ENCODE measurements around the gene PER3. TPM values are rescaled to one million over a fixed set of nuclear protein-coding genes. Genes with fewer than 3 reads are reported as not detected.

Gene PER3
- total RNA-seq, 2 donors from 2014 or later, result 3.9 to 6.3 TPM

DNA sequence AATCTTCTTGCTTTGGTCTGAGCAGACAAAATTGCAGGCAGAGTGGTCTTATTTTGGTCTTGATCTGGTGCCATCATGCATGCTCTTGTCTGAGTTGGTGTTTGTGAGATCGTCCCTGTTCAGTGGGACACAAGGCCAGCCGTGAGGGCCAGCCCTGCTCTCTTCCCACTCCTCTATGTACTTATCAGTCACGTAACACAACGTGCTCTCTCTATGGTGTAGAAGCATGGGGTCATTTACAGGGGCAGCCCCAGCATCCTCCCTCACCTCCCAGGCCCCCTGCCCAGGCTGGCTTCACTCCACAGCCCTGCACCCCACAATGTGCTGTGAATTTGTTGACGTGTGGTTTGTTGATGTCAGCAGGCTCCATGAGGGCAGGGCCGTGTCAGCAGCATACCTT lies 87.0 kb downstream of the PER3 start:
- H3K9me3 ChIP-seq (ENCODE audit: control insufficient read depth, low read length), result no peaks in the 10 kb centered on the region
- no peaks in the 10 kb centered on the region for H3K36me3 ChIP-seq (ENCODE audit: control insufficient read depth, insufficient read depth, low read length)
- no peaks in the 10 kb centered on the region for H3K9me3 Mint-ChIP-seq
- no peak overlapping the region for H3K27ac Mint-ChIP-seq
- H3K9ac ChIP-seq (ENCODE audit: extremely low read depth, low read length, poor library complexity, severe bottlenecking), result no peak overlapping the region
- no peak for DNase-seq
- H3K4me1 Mint-ChIP-seq, result no peaks in the 10 kb centered on the region
- H3K27me3 ChIP-seq (ENCODE audit: control insufficient read depth, insufficient read depth, low read length, poor library complexity, severe bottlenecking), result no peaks in the 10 kb centered on the region
- H3K4me3 ChIP-seq (ENCODE audit: low read length), result no peak overlapping the region
- no peaks in the 10 kb centered on the region for H3K4me1 ChIP-seq (ENCODE audit: control insufficient read depth, insufficient read depth, low read length)
- TF ChIP-seq, protein P1, sequence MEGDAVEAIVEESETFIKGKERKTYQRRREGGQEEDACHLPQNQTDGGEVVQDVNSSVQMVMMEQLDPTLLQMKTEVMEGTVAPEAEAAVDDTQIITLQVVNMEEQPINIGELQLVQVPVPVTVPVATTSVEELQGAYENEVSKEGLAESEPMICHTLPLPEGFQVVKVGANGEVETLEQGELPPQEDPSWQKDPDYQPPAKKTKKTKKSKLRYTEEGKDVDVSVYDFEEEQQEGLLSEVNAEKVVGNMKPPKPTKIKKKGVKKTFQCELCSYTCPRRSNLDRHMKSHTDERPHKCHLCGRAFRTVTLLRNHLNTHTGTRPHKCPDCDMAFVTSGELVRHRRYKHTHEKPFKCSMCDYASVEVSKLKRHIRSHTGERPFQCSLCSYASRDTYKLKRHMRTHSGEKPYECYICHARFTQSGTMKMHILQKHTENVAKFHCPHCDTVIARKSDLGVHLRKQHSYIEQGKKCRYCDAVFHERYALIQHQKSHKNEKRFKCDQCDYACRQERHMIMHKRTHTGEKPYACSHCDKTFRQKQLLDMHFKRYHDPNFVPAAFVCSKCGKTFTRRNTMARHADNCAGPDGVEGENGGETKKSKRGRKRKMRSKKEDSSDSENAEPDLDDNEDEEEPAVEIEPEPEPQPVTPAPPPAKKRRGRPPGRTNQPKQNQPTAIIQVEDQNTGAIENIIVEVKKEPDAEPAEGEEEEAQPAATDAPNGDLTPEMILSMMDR (conservative IDR thresholded peaks at IDR 0.05), result no peak
- no peak overlapping the region for H3K27ac ChIP-seq (ENCODE audit: low read depth, low read length)
- H3K27me3 Mint-ChIP-seq (ENCODE audit: insufficient read depth), result peaks cover 4% of the 10 kb centered on the region
- WGBS, 2 experiments (ENCODE audit: insufficient coverage in 1 of 2, insufficient read length in 1 of 2), result 92 to 100% methylated on average over 1 to 6 of the region's 6 CpGs
- no peak overlapping the region for H3K4me3 Mint-ChIP-seq
- no peaks in the 10 kb centered on the region for H3K36me3 Mint-ChIP-seq (ENCODE audit: low read depth)

DNA sequence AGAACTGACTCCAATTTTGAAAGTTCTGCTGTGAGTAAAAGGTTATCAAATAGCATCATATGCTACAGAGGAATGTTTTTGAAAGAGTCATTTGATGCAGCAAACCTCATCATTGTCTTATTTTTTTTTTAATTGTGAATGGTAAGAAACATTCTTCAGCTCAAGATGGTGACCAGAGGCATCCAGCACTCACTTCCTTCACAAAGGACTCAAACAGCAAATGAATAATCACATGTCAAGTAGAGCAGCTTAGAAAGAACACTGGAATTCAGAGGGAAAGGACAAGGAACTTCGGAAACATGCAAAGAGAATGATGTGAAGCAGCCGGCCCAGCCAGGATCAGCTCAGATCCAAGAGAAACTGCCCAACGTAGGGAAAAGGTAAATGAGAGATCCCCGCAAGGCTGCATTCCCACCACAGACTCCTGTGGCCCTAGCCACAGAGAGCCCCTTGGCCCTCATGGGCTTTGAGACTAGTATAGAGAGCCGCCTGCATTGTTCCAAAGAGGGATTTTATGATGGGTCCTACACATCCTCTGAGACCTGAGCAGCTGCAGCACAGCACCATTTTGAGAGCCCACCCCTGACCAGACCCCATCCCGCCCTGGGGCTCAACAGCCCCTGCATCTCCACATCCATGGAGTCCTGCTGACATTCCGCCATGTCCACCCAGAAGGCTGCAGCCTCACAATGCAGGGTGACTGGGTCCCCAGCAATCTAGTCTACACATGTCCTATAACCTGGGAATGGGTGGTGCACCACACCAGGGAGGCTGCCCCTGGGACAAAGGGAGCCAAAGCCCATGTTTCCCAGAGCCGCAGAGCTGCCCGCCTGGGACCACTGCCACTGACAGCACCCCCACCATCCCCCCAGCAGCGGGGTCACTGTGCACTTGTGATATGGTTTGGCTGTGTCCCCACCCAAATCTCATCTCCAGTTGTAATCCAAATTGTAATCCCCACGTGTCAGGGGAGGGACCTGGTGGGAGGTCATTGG lies 90.0 kb downstream of the PER3 start:
- TF ChIP-seq, protein P1 (conservative IDR thresholded peaks at IDR 0.05), result no peak
- no peak for DNase-seq
- H3K9me3 Mint-ChIP-seq, result peaks cover 11% of the 10 kb centered on the region
- no peaks in the 10 kb centered on the region for H3K4me1 ChIP-seq (ENCODE audit: control insufficient read depth, insufficient read depth, low read length)
- H3K36me3 Mint-ChIP-seq (ENCODE audit: low read depth), result no peaks in the 10 kb centered on the region
- H3K4me1 Mint-ChIP-seq, result no peaks in the 10 kb centered on the region
- H3K4me3 ChIP-seq (ENCODE audit: low read length), result no peak overlapping the region
- H3K9me3 ChIP-seq (ENCODE audit: control insufficient read depth, low read length), result peaks cover 12% of the 10 kb centered on the region
- no peak overlapping the region for H3K27ac Mint-ChIP-seq
- no peak overlapping the region for H3K27ac ChIP-seq (ENCODE audit: low read depth, low read length)
- WGBS, 2 experiments (ENCODE audit: insufficient coverage in 1 of 2, insufficient read length in 1 of 2), result 91 to 96% methylated on average over 8 to 11 of the region's 11 CpGs
- H3K4me3 Mint-ChIP-seq, result no peak overlapping the region
- H3K36me3 ChIP-seq (ENCODE audit: control insufficient read depth, insufficient read depth, low read length), result no peaks in the 10 kb centered on the region
- H3K9ac ChIP-seq (ENCODE audit: extremely low read depth, low read length, poor library complexity, severe bottlenecking), result no peak overlapping the region
- H3K27me3 ChIP-seq (ENCODE audit: control insufficient read depth, insufficient read depth, low read length, poor library complexity, severe bottlenecking), result no peaks in the 10 kb centered on the region
- peaks cover 6% of the 10 kb centered on the region for H3K27me3 Mint-ChIP-seq (ENCODE audit: insufficient read depth)

DNA sequence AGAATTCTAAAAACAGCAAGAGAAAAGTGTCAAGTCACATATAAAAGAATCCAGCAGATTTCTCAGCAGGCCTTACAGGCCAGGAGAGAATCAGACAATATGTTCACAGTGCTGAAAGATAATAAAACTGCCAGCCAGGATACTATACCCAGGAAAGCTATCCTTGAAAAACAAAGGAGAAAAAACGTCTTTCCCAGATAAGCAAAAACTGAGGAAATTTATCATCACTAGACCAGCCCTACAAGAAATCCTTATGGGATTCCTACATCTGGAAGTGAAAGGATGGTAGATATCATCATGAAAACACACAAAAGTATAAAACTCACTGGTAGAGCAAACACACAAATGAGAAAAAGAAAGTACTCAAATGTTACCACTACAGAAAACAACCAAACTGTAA lies 93.9 kb downstream of the PER3 start:
- H3K27me3 ChIP-seq (ENCODE audit: control insufficient read depth, insufficient read depth, low read length, poor library complexity, severe bottlenecking), result no peaks in the 10 kb centered on the region
- no peak overlapping the region for H3K9ac ChIP-seq (ENCODE audit: extremely low read depth, low read length, poor library complexity, severe bottlenecking)
- Mint-ChIP-seq H3K9me3 (peaks cover 11% of the 10 kb centered on the region), H3K27me3 (ENCODE audit: insufficient read depth) (peaks cover 4% of the 10 kb centered on the region), H3K27ac (no peak overlapping the region), H3K4me1 (no peaks in the 10 kb centered on the region), H3K4me3 (no peak overlapping the region), H3K36me3 (ENCODE audit: low read depth) (no peaks in the 10 kb centered on the region)
- H3K27ac ChIP-seq (ENCODE audit: low read depth, low read length), result no peak overlapping the region
- H3K9me3 ChIP-seq (ENCODE audit: control insufficient read depth, low read length), result peaks cover 12% of the 10 kb centered on the region
- DNase-seq, result no peak
- 73% methylated on average over 1 of the region's 1 CpG; no CpG with 5 or more reads in 1 of the 2 experiments for WGBS, 2 experiments (ENCODE audit: insufficient coverage in 1 of 2, insufficient read length in 1 of 2)
- TF ChIP-seq, protein P1 (conservative IDR thresholded peaks at IDR 0.05), result no peak
- H3K4me3 ChIP-seq (ENCODE audit: low read length), result no peak overlapping the region
- no peaks in the 10 kb centered on the region for H3K4me1 ChIP-seq (ENCODE audit: control insufficient read depth, insufficient read depth, low read length)
- no peaks in the 10 kb centered on the region for H3K36me3 ChIP-seq (ENCODE audit: control insufficient read depth, insufficient read depth, low read length)

All from endodermal cell (in vitro differentiated cells).